A673 (cell line): Measurements from ENCODE around the gene HRH3.

Experiments used
- CTCF ChIP-seq: fragments of 300-800, 200-600 bp; sonication (generic); conservative IDR thresholded peaks from 2 replicates; pipeline ENCODE4 v1.5.1; 2017; ENCODE audit warnings: low read depth, mild to moderate bottlenecking, antibody characterized with exemption, low read length, moderate library complexity, mixed read lengths
- EZH2 ChIP-seq: fragments of 200-600 bp; sonication (generic); IDR thresholded peaks from 2 replicates; pipeline ENCODE4 v1.6.1; 2017; ENCODE audit warnings: borderline replicate concordance, low read depth, mild to moderate bottlenecking, mixed read lengths, antibody characterized with exemption, low read length; ENCODE audit not compliant: poor library complexity, severe bottlenecking

- TF ChIP-seq CTCF (no peak), EZH2 (no peak)
Observed at GRCh38 chr20:62229667-62230066, 9.6 kb upstream of the HRH3 start.
